Measurements from ENCODE around the gene ORAI1.

DNA sequence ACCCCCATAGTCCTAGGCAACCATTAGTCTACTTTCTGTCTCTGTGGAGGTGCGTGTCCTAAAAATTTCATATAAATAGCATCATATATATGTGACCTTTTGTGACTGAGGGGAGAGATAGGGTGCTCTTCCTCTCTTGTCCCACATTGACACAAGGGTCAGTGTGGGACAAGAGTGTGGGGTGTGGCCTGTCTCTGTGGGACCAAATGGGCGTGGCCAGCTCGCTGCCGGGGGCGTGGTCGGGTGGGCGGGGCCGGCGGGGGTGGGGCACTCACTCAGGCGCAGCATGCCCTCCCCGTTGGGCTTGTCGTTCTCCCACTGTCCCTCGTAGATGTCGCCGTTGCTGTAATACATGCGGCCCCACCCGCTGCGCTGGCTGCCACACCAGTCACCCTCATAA is 27.7 kb downstream of the ORAI1 start:
- TF ChIP-seq GATA3 (IDR thresholded peaks at IDR 0.05; ENCODE audit: low read depth, low read length) (no peak), GATA2 (IDR thresholded peaks at IDR 0.05; ENCODE audit: low read depth, low read length) (no peak)
